Measurements from ENCODE around the gene APOBEC3H.
A peak's percentile ranks its signal among the peaks of the same experiment; 100 is the strongest.

The APOBEC3H gene

DNA sequence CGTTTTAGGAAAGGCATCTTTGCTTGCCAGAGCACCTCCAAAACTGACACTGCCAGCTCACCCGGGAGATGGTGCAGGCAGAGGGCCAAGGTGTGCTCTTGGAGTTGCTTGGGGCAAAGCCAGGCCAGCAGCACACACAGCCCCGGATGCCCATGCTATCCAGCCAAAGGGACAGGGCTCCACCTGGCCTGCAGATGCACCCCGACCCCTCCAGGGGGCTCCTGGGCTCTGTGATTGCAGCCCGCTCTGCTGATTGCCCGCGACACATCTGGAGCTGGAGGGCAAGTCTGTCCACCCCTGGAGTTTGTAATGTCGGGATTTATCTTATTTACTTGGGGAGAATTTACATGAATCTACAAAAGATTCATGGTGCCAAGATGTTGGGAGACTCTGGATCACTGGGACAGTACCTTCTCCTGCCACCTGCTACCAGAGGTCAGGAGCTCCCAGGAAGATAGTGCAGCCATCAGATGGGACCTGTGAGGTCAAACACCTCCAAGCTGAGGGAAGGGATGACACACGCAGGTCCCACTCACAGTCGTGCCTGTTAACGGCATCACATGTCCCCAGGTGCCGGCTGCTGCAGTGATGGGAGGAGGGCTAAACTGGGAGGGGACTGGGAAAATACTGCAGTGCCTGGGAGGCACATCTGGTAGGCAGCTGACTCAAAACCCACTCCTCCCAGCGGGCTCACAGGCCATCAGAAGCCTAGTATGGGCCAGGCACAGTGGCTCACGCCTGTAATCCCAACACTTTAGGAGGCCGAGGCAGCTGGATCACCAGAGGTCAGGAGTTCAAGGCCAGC, 38.2 kb downstream of the APOBEC3H start:
- no peak for DNase-seq (ENCODE audit: low read depth in 2 of 2)

DNA sequence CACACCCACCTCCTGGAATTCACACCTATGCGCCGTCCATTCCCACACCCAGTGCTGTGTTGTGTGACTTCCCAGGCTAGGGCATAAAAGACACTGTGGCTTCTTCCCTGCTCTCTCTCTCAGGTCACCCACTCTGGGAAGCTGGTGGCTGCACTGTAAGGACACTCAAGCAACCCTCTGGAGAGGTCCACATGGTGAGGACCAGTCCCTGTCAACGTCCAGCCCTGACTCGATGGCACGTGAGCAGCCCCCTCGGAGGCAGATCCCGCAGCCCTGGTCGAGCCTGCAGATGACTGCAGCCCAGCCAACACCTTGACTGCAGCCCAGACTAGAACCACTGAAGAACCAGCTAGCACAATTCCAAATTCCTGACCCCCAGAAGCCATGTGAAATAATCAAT, 39.3 kb downstream of the APOBEC3H start:
- DNase-seq (ENCODE audit: low read depth in 2 of 2): no peak

DNA sequence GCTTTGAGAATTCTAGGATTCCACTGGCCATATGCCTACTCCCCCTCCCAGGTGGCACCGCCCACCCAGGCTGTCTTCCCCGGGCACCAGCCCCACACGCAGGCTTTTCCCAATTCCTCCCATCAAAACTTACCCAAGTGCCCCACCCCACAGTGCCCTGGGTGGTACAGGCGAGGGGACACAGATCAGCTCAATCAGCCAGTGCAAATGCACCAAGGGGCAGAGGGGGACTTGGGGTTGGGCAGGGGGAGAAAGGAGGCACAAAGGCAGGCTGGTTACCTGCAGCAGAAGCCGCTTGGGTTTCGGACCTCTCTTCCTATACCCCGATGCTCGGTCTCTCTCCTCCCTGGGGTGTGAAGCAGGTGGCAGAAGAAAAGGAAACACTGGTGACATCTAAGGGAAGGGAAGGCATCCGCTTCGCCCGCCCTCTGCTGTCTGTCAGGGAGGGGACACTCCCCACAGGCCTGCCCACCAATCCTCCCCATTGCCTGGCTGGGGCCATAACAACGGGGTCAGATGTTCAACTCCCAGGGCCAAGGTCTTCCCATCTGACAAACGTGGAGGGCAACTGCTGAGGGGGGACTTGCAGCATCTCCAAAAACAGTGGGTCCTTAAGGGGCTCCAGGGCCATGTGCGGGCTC, 41.4 kb downstream of the APOBEC3H start:
- no peak for DNase-seq (ENCODE audit: low read depth in 2 of 2)

DNA sequence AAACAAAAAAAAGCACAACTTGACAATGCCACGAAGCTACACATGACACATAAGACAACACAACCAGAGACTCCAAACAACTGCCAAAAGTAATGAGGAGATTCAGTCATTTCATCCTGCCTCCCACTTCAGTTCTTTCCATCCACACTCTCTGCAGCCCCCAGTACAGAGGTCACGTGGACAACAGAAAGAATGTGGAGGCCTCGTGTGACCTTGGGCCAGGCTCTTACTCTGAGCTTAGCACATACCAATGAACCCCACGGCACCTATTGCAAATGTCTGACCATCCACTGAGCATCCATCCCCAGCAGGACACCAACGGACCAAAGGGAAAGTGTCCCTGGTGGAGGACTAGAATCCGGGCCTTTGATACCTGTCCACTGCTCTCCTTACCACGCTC, 42.9 kb downstream of the APOBEC3H start:
- DNase-seq (ENCODE audit: low read depth in 2 of 2): no peak

DNA sequence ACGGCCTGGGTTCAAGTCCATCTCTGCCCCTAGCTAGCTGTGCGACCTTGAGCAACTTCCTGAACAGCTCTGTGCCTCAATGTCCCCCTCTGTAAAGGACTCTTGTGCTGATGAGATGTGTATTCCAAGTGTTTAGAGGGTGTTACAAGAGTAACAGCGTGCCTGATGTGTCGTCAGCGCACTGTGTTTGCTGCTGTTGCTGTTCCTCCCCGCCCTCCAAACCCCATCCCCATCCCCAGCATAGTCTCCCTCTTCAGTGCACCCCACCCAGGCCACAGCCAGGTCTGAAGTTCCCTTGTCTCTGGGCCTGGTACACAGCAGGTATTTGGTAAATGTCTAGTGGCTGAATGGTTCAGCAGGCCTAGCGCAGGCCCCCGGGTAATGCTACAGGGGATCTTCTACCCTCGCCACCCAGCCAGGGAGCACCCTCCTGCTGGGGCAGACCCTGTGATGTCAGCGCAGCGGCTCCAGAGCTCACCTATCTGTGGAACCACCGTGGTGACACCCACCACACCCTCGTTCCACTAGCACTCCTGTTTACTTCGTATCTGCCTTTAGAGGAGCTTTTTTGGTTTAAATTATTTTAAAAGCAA, 45.1 kb downstream of the APOBEC3H start:
- no peak for DNase-seq (ENCODE audit: low read depth in 2 of 2)

DNA sequence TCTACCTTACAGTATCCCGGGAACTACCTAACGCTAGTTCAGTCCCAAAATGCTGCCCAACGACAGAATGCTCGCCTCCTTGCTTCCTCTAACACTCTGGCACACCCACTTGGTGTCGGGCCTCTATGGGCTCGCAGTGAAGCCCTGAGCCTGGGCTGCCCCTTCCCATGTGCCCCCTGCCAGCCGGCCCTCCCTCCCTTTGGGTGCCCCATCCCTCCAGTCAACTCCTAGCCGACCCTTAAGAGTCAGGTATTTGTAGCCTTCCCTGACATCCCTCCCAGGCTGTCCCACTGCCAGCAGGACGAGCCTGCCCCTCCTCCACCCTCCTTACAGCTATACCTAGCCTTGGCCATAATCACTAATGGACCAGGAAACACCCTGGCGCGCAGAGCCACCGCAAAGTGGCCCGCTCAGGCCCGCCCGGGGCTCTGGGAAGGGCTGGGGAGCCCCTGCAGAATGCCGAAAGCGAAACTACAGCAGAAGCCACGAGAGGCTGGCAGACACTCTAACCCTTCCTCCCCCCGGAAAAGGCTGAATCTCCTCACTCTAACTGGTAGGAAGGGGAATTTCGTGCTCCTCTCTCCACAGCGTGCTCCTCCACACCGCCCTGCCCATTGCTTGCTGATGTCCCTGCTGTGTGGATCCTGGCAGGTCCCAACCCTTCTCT, 47.2 kb downstream of the APOBEC3H start:
- no peak for DNase-seq (ENCODE audit: low read depth in 2 of 2)

DNA sequence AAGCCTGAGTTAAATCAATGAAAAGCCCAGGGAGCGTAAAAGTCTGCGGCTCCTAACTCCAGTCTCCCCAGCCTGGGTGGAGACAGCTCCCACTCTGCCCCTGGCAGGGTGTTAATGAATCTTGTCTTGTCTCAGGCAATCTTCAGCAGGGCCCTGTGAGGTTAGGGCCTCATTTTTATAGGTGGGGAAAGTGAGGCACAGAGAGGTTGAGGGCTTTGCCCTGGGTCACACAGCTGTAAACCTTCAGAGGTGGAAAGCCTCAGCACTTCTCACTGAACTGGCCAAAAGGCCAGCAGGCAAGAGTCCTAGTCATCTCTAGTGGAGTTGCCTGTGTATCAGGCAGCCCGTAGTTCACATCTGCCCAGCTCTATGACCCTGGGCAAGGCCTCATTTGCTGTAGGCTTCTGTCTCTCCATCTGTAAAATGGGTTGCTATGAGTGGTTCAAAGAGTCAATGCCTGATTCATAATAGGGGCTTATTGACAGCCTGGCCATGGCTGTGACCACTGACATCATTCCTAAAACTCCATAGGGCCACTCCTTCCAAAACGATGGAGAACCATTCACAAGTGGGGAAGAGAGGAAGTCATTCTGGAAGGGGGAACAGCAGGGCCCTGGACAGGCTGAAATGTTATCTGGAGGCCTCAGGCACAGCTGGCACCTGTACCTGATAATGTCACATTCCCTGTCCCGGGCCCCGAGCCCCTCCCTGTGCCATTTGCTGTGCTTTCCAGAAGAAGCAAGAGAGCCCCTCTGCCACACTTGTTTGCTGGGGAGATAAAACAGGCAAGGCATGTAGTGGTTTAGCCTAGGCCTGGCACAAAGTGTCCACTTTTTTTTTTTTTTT, 49.4 kb downstream of the APOBEC3H start:
- no peak for DNase-seq (ENCODE audit: low read depth in 2 of 2)

DNA sequence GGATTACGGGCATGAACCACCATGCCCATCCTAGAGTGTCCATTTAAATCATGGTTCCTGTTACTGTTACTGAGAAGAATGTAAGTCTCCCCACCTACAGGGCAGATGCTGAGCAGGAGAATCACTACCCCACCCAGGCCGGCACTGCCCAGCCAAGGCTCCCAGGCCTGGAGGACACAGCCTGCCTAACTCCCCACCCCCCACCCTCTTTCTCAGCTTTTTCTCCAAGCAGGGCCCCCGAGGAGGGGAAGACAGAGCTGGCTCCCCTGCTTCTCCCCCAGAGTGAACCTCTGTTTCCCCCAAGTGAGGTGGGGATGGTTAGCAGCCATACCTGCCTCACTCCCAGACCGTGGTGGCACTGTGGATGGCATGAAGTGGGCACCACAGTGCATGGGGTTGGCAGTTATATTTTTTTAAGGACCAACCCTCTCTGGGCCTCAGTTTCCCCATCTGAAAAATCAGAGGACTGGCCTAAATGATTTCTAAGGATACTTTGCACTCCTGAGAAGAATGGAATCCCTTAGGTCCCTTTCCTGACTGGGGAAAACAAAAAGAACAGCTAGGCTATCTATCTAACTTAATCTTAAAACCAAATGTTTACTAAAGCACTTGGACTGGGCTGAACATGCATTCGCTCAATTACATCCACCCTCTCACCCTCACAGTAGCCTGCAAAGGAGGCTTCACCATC, 50.4 kb downstream of the APOBEC3H start:
- DNase-seq (ENCODE audit: low read depth in 2 of 2): no peak

DNA sequence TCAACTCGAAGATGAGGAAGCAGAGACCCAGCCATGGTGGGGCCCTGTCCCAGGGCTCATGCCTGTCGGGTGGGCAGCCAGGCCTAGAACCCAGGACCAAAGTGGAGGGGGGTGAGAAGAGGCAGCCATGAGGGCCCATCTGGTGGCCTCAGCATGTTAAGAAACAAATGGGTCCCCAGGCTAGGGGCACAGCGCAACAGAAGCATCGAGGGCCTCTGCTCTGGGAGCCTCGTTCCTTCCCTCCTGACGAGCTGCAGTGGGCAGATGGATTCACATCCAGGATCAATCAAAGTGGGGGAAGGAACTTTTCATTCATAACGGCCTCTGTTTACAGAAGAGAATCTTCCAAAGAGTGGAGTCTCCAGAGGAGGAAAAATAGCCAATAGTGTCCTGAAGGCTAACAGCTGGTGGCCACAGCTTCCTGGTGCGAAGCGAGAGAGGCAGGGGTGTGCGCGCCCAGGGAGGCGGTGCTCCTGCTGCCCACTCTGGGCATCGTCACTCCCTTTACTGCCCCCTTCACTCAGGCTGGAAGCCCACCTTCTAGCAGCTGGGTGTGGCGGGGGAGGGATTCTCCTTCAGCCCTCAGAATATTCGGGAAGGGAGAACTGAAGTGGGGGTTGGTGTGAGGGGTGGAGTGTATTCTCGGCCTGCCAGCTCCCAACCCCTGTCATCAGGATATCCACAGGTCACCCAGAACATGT, 51.1 kb downstream of the APOBEC3H start:
- DNase-seq (ENCODE audit: low read depth in 2 of 2): no peak

DNA sequence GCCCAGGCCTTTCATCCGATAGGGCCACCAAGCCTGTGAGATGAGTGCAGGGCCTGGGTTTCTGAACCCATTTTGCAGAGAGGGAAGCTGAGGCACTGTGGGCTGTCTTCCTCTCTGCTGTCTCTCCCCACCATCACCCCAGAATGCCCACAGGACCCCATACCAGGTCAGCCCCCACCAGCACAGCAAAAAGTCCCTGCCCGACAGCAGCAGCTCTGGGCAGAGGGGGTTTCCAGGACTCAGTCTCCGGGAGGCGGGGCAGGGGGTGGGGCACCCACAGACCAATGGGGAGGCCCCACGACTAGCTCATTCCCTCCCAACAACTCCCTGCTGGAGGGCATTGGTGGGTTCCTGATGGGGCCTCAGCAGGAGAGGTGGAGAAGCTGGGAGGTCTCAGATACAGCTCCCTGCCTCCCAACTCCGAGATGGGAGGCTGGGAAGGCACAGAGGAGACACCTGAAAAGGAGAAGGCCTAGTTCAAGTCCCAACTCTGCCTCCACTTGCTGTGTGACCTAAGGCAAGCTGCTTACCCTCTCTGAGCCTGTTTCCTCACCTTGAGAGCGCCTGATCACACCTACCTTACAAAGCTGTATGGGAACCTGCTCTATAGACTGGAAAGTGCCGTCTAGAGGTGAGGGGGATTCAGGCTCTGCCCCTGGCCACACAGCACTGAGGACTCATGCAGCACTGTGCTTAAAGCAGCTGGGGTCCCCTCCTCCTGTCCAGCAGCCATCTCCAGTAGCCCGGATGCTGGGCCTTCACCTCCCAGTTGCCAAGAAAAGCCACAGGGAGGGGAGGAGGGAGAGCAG, 51.9 kb downstream of the APOBEC3H start:
- peak; percentile 38 to 58 for DNase-seq (ENCODE audit: low read depth in 2 of 2)

DNA sequence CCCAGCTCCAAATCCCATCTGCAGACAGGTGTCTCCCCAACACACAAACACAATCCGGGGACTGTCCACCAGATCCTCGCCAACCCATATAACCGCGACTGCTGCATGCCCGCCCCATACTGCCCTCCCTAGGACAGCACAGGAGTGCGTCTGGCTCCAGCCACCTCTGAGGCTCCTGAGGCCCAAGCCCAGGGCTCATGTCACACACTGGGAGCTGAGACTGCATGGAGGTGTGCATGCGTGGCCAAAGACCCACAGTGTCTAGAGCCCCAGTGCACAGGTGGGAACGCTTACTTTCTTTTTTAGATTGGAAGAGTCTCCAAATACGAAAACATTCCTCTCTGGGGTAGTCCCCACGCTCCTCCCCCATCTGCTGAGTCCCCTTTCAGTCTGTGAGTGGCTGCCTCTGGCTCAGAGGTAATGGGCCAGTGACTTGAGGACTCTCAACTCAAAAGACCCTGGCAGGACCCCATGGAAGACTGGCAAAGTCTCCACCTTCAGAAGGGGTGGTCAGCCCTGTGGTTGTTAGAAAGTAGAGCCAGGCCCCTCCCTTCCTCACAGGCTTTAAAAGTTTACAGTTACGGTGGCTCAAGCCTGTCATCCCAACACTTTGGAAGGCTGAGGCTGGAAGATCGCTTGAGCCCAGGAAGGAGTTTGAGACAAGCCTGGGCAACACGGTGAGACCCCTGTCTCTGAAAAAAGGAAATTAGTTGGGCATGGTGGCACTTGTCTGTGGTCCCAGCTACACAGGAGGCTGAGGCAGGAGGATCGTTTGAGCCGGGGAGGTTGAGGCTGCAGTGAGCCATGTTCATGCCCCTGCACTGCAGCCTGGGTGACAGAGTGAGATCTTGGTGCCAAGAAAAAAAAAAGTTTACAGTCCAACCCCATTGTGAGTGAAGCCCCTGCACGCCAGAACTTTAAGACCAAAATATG, 53.1 kb downstream of the APOBEC3H start:
- DNase-seq (ENCODE audit: low read depth in 2 of 2): no peak

DNA sequence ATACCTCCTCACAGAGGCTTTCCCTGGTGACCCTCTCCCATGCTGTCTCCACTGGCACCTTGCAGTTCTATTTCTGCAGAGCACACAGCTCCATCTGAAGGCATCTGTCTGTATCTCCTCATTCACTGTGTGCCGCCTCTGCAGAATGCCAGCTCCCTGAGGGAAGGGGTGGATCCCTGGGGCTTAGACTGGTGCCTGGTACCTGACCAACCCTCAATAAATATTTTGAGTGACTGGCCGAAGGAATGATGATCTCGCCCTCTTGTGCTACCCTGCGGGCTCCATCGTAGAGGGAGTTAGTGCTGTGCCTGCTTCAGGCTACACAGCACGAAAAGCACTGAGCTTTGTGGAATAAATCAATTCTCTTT, 53.8 kb downstream of the APOBEC3H start:
- no peak for DNase-seq (ENCODE audit: low read depth in 2 of 2)

DNA sequence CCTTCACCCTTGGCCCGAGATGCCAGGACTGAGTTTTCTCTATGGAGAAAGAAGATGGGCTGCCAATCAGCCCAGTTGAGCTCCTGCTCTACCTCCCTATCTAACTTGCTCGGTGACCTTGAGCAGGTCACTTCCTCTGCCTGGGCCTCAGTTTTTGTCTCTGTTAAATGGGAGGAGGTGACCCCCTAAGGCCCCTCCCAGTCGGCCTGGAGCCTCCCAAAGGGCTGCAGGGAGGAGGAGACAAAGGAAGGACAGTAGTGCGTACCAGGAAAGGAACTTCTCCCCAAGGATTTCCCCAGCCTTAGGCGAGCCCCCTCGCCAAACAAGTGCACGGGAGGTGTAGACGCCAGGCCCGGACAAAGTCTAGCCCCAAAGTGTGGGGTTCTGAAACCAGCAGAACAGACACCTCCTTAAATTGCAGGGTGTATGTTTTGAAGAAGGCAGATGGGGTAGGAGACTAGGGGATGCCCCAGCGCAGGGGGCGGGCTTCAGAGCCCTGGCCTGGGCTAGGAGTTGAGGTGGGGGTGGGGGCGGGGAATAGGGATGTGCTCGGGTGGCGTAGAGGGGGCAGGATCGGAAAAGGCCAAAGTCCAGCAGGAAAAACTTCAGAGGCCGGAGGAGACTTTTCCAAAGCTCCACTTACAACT, 54.4 kb downstream of the APOBEC3H start:
- DNase-seq (ENCODE audit: low read depth in 2 of 2): no peak

DNA sequence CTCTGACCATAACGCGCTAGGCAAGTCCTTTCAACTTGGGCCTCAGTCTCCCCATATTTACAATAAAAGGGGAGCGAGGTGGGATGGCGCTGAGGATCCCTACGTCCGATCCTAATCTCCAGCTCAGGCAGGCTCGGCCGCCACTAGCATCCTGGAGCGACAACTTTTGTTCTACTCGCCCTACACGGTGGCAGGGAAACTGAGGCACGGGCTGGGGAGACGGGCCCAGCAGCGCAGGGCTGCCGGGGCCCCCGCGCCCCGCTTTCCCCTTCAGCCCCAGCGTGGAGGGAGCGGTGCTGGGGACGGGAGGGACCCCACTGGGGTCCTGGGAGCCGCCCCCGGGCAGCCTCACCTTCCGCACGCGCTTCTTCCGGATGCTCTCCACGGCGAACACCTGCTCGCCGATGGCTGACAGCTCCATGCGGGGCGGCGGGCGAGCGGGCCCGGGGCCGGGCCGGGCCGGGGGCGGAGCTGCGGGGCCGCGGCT, 55.0 kb downstream of the APOBEC3H start:
- DNase-seq (ENCODE audit: low read depth in 2 of 2): no peak

DNA sequence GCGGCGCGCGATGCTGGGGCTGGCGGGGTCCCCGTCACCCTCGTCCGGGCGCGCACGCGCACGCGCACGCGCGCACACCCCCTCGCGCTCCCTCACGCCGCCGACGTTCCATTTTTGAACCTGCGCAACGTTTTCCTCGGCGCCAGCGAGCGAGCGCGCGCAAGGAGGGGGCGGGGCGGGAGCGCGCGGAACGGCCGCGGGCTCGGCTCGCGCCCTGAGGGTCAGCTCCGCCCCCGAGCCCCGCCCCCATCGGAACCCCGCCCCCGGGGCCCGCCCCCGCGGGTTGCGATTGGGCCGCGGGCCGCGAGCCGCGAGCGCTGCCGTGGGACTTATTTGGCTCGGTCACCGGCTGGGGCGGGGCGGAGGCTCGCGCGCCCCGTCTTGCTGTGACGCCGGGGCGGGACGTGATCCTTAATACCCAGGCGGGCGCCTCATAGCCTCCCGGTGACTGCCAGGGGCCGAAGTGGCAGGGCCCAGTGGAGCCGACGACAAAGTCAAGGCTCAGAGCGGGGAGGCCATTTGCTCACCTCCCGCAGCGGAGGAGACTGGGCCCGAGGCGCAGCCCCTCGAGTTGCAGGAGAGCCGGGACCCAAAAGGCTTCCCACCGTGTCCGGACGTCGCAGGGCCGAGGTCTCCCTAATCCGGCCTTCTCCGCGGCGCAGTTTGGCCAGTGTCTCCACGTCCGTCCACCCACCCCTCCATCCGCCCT, 55.6 kb downstream of the APOBEC3H start, which contains the start of gene CBX7:
TSS of gene CBX7 (minus strand) at position 170 of the 709 bp plus-strand sequence. CDS start 236 bp downstream, outside the sequence.
- DNase-seq (ENCODE audit: low read depth in 2 of 2): peak; percentile 76 to 94

DNA sequence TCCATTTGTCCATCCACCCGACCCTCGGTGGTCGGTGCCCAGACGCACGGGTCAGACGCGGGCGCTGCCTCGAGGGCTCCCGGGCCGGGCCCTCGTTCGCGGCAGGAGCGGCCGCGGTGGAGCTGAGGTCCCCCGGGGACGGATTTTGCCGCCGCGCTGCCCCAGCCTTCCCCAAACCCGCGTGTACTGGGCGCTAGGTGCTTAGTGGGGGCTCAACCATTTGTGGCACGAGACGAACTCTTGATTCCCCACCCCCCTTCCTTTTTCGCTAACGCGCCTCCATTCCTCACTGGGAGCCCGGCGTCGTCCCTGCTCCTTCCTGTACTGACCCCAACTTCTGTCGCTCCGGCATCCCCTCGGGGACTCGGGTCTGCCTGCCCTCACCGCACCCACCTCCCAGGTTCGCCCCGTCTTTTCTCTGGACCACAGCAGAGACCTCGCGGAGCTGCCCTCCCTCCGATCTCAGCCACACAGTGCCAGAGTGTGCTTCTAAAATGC, 56.2 kb downstream of the APOBEC3H start:
- no peak for DNase-seq (ENCODE audit: low read depth in 2 of 2)
